Ecto neural progenitor cell (in vitro differentiated cells): ENCODE results near the gene LIPE.

Experiments
- DNase-seq: peaks from one replicate; pipeline ENCODE4 v3.0.0-alpha.2; 2018; ENCODE audit warnings: low spot score

LIPE gene

GRCh38 chr19:42353341-42354015, 73.7 kb downstream of the LIPE start:
- no peak for DNase-seq

GRCh38 chr19:42352301-42353259, 74.6 kb downstream of the LIPE start:
- peak; percentile 60 for DNase-seq
